ENCODE measurements around the gene ATP11B. TPM values are rescaled to one million over a fixed set of nuclear protein-coding genes. Genes with fewer than 3 reads are reported as not detected.

Gene ATP11B
- total RNA-seq, 1 donor from 2014 or later: 42.8 TPM

GRCh38 chr3:182794455-182795388, 1.4 kb downstream of the ATP11B start:
- H3K9me3 ChIP-seq (ENCODE audit: insufficient read depth, low read depth, low read length): no peaks in the 10 kb centered on the region
- Mint-ChIP-seq H3K27me3 (ENCODE audit: low read depth, unreplicated experiment) (peaks cover 4% of the 10 kb centered on the region), H3K27ac (ENCODE audit: unreplicated experiment) (peak overlapping the region; percentile 83), H3K4me3 (ENCODE audit: unreplicated experiment) (peak overlapping the region; percentile 96), H3K4me1 (ENCODE audit: low read depth, unreplicated experiment) (peaks cover 7% of the 10 kb centered on the region), H3K9me3 (ENCODE audit: unreplicated experiment) (no peaks in the 10 kb centered on the region), H3K36me3 (ENCODE audit: low read depth, unreplicated experiment) (no peaks in the 10 kb centered on the region)
- peak overlapping the region; percentile 89 for H3K4me2 ChIP-seq (ENCODE audit: low read length)
- DNase-seq (ENCODE audit: low read depth): no peak
- peak overlapping the region; percentile 77 for H3K4me3 ChIP-seq (ENCODE audit: insufficient read depth, low read depth, low read length)
- H3K79me2 ChIP-seq (ENCODE audit: insufficient read depth, low read length): peaks cover 59% of the 10 kb centered on the region
- peak overlapping the region; percentile 86 for H3K9ac ChIP-seq (ENCODE audit: low read length)
- peak overlapping the region; percentile 57 for H2AFZ ChIP-seq (ENCODE audit: low read depth, low read length)
- FAIRE-seq: no peak
- H3K27me3 ChIP-seq (ENCODE audit: insufficient read depth, low read length): peaks cover 8% of the 10 kb centered on the region
- peaks cover 10% of the 10 kb centered on the region for H3K4me1 ChIP-seq (ENCODE audit: insufficient read depth, low read length)
- no peaks in the 10 kb centered on the region for H3K36me3 ChIP-seq (ENCODE audit: insufficient read depth, low read length)
- TF ChIP-seq EZH2 (IDR thresholded peaks at IDR 0.05; ENCODE audit: insufficient read depth, low read length): no peak
- TF ChIP-seq, protein P1, sequence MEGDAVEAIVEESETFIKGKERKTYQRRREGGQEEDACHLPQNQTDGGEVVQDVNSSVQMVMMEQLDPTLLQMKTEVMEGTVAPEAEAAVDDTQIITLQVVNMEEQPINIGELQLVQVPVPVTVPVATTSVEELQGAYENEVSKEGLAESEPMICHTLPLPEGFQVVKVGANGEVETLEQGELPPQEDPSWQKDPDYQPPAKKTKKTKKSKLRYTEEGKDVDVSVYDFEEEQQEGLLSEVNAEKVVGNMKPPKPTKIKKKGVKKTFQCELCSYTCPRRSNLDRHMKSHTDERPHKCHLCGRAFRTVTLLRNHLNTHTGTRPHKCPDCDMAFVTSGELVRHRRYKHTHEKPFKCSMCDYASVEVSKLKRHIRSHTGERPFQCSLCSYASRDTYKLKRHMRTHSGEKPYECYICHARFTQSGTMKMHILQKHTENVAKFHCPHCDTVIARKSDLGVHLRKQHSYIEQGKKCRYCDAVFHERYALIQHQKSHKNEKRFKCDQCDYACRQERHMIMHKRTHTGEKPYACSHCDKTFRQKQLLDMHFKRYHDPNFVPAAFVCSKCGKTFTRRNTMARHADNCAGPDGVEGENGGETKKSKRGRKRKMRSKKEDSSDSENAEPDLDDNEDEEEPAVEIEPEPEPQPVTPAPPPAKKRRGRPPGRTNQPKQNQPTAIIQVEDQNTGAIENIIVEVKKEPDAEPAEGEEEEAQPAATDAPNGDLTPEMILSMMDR (IDR thresholded peaks at IDR 0.05; ENCODE audit: insufficient read depth, low read depth, low read length): no peak
- peak overlapping the region; percentile 79 for H3K27ac ChIP-seq (ENCODE audit: low read depth, low read length)
- peaks cover 32% of the 10 kb centered on the region for H4K20me1 ChIP-seq (ENCODE audit: insufficient read depth, low read length)

DNA sequence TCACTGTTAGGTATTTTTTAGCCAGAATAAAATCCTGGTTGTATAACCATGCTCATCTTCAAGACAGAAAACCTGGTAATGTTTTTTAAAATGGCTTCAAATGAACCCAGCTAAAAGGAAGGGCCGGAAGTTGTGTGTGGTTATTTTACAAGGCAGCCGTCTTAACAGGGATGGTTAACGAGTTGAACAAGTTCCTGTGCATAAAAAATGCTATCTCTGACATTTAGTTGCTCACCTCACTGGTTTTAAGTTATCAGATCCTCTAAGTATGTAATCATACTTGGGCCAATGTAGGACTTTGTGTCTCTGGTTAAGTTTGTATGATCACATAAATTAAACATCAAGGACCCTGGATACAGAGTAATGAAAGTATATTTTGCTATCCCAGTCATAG, 2.1 kb downstream of the ATP11B start:
- no peaks in the 10 kb centered on the region for H3K9me3 ChIP-seq (ENCODE audit: insufficient read depth, low read depth, low read length)
- no peak overlapping the region for H2AFZ ChIP-seq (ENCODE audit: low read depth, low read length)
- H3K36me3 Mint-ChIP-seq (ENCODE audit: low read depth, unreplicated experiment): no peaks in the 10 kb centered on the region
- H3K4me3 Mint-ChIP-seq (ENCODE audit: unreplicated experiment): peak overlapping the region; percentile 96
- peak overlapping the region; percentile 77 for H3K4me3 ChIP-seq (ENCODE audit: insufficient read depth, low read depth, low read length)
- peaks cover 3% of the 10 kb centered on the region for H3K27me3 ChIP-seq (ENCODE audit: insufficient read depth, low read length)
- DNase-seq (ENCODE audit: low read depth) (no peak), FAIRE-seq (no peak)
- H3K79me2 ChIP-seq (ENCODE audit: insufficient read depth, low read length): peaks cover 65% of the 10 kb centered on the region
- H3K4me2 ChIP-seq (ENCODE audit: low read length): peak overlapping the region; percentile 89
- no peak overlapping the region for H3K27ac ChIP-seq (ENCODE audit: low read depth, low read length)
- peak overlapping the region; percentile 29 for H3K27ac Mint-ChIP-seq (ENCODE audit: unreplicated experiment)
- TF ChIP-seq, protein P1 (IDR thresholded peaks at IDR 0.05; ENCODE audit: insufficient read depth, low read depth, low read length): no peak
- no peak for TF ChIP-seq EZH2 (IDR thresholded peaks at IDR 0.05; ENCODE audit: insufficient read depth, low read length)
- peaks cover 4% of the 10 kb centered on the region for H3K27me3 Mint-ChIP-seq (ENCODE audit: low read depth, unreplicated experiment)
- no peaks in the 10 kb centered on the region for H3K9me3 Mint-ChIP-seq (ENCODE audit: unreplicated experiment)
- H4K20me1 ChIP-seq (ENCODE audit: insufficient read depth, low read length): peaks cover 33% of the 10 kb centered on the region
- no peaks in the 10 kb centered on the region for H3K36me3 ChIP-seq (ENCODE audit: insufficient read depth, low read length)
- peaks cover 10% of the 10 kb centered on the region for H3K4me1 ChIP-seq (ENCODE audit: insufficient read depth, low read length)
- H3K4me1 Mint-ChIP-seq (ENCODE audit: low read depth, unreplicated experiment): peaks cover 7% of the 10 kb centered on the region
- H3K9ac ChIP-seq (ENCODE audit: low read length): peak overlapping the region; percentile 86

GRCh38 chr3:182796310-182796709, 3.0 kb downstream of the ATP11B start:
- TF ChIP-seq, protein P1 (IDR thresholded peaks at IDR 0.05; ENCODE audit: insufficient read depth, low read depth, low read length): no peak
- no peak for TF ChIP-seq EZH2 (IDR thresholded peaks at IDR 0.05; ENCODE audit: insufficient read depth, low read length)
- Histone ChIP-seq H3K9me3 (ENCODE audit: insufficient read depth, low read depth, low read length) (no peaks in the 10 kb centered on the region), H3K4me2 (ENCODE audit: low read length) (no peak overlapping the region), H3K36me3 (ENCODE audit: insufficient read depth, low read length) (no peaks in the 10 kb centered on the region), H4K20me1 (ENCODE audit: insufficient read depth, low read length) (peaks cover 34% of the 10 kb centered on the region), H3K79me2 (ENCODE audit: insufficient read depth, low read length) (peaks cover 73% of the 10 kb centered on the region), H3K9ac (ENCODE audit: low read length) (no peak overlapping the region), H2AFZ (ENCODE audit: low read depth, low read length) (no peak overlapping the region), H3K4me3 (ENCODE audit: insufficient read depth, low read depth, low read length) (no peak overlapping the region), H3K27me3 (ENCODE audit: insufficient read depth, low read length) (no peaks in the 10 kb centered on the region), H3K27ac (ENCODE audit: low read depth, low read length) (no peak overlapping the region), H3K4me1 (ENCODE audit: insufficient read depth, low read length) (peaks cover 10% of the 10 kb centered on the region)
- peaks cover 3% of the 10 kb centered on the region for H3K27me3 Mint-ChIP-seq (ENCODE audit: low read depth, unreplicated experiment)
- peaks cover 7% of the 10 kb centered on the region for H3K4me1 Mint-ChIP-seq (ENCODE audit: low read depth, unreplicated experiment)
- no peak for DNase-seq (ENCODE audit: low read depth)
- H3K9me3 Mint-ChIP-seq (ENCODE audit: unreplicated experiment): no peaks in the 10 kb centered on the region
- H3K36me3 Mint-ChIP-seq (ENCODE audit: low read depth, unreplicated experiment): no peaks in the 10 kb centered on the region
- no peak overlapping the region for H3K4me3 Mint-ChIP-seq (ENCODE audit: unreplicated experiment)
- no peak for FAIRE-seq
- H3K27ac Mint-ChIP-seq (ENCODE audit: unreplicated experiment): no peak overlapping the region
